Hepatocyte (in vitro differentiated cells): ENCODE results near the gene ACYP2.

Source experiments
- EZH2 ChIP-seq: fragments of 200-600 bp; sonication (generic); IDR thresholded peaks from 2 replicates; pipeline ENCODE4 v1.6.1; 2016; ENCODE audit warnings: antibody characterized with exemption, mild to moderate bottlenecking, borderline replicate concordance
- EZH2phosphoT487 ChIP-seq: fragments of 200-600 bp; sonication (generic); IDR thresholded peaks from one replicate; pipeline ENCODE4 v1.6.1; 2018; ENCODE audit warnings: antibody characterized with exemption, mild to moderate bottlenecking, low read depth, moderate library complexity; ENCODE audit not compliant: unreplicated experiment, severe bottlenecking
- TF ChIP-seq, protein P1 (sequence below): fragments of 200-600 bp; sonication (generic); IDR thresholded peaks from 2 replicates; pipeline ENCODE4 v1.5.1; 2016; ENCODE audit warnings: antibody characterized with exemption, mild to moderate bottlenecking; ENCODE audit not compliant: poor library complexity

DNA sequence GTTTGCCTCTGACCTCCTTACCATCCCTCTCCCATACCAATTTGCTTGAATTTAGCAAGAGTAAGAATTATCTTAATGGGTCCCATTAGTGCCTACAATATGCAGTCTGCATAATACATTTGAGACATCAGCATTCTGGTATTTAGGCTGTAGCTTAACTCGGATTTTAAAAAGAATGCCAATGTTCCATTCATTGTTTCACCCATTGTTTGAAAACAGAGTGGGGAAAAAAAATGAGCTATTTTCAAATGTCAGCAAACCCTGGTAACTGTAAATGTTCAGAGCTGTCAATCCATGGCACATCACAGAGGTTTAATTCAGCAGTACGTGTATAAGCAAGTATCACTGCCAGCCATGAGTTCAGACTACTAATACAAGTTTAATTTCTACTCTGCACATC, 202.6 kb downstream of the ACYP2 start:
- TF ChIP-seq, protein P1, sequence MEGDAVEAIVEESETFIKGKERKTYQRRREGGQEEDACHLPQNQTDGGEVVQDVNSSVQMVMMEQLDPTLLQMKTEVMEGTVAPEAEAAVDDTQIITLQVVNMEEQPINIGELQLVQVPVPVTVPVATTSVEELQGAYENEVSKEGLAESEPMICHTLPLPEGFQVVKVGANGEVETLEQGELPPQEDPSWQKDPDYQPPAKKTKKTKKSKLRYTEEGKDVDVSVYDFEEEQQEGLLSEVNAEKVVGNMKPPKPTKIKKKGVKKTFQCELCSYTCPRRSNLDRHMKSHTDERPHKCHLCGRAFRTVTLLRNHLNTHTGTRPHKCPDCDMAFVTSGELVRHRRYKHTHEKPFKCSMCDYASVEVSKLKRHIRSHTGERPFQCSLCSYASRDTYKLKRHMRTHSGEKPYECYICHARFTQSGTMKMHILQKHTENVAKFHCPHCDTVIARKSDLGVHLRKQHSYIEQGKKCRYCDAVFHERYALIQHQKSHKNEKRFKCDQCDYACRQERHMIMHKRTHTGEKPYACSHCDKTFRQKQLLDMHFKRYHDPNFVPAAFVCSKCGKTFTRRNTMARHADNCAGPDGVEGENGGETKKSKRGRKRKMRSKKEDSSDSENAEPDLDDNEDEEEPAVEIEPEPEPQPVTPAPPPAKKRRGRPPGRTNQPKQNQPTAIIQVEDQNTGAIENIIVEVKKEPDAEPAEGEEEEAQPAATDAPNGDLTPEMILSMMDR: no peak
- no peak for TF ChIP-seq EZH2phosphoT487
- no peak for TF ChIP-seq EZH2
